Upper lobe of left lung (tissue), 6 donors: ENCODE measurements around the gene MRPL51. TPM values are rescaled to one million over a fixed set of nuclear protein-coding genes. Genes with fewer than 3 reads are reported as not detected.

Experiments
- ATAC-seq, 2 donors: fragments of 200-7000 bp; cut with Tn5 transposase; one replicate each; pipeline ENCODE4 v1.9.1; 2022; ENCODE audit warnings: mild to moderate bottlenecking in 2 of 2, moderate library complexity in 2 of 2; ENCODE audit not compliant: low FRiP score in 2 of 2
- DNase-seq, 2 donors: peaks; one replicate each; pipeline ENCODE4 v3.0.0-alpha.2; 2019 to 2020
- H3K27ac ChIP-seq, 4 donors: fragments of 200-600 bp; sonication (generic); one replicate each; pipeline ENCODE4 v1.5.1; 2016 to 2019
- H3K27me3 ChIP-seq, 4 donors: fragments of 200-600 bp; sonication (generic); one replicate each; pipeline ENCODE4 v1.5.1; 2017 to 2019
- H3K36me3 ChIP-seq, 4 donors: fragments of 200-600 bp; sonication (generic); one replicate each; pipeline ENCODE4 v1.5.1; 2016 to 2019
- H3K4me1 ChIP-seq, 4 donors: fragments of 200-600 bp; sonication (generic); one replicate each; pipeline ENCODE4 v1.5.1; 2018 to 2019
- H3K4me3 ChIP-seq, 4 donors: fragments of 200-600 bp; sonication (generic); one replicate each; pipeline ENCODE4 v1.5.1; 2017 to 2019; ENCODE audit warnings: mild to moderate bottlenecking in 2 of 4, moderate library complexity in 1 of 4
- H3K9me3 ChIP-seq, 4 donors: fragments of 200-600 bp; sonication (generic); one replicate each; pipeline ENCODE4 v1.5.1; 2018 to 2019
- CTCF ChIP-seq, 6 experiments: fragments of 450-650 bp in 4 of 6; fragments of 200-600 bp in 2 of 6; sonication (generic) in 2 of 6; IDR thresholded peaks; one replicate each; pipeline ENCODE4 v1.5.1; 2016 to 2019; ENCODE audit warnings: antibody characterized with exemption in 6 of 6
- EP300 ChIP-seq, 4 donors: sonication (generic); formaldehyde crosslinking; IDR thresholded peaks; one replicate each; pipeline ENCODE4 v1.5.1; 2017; ENCODE audit warnings: antibody characterized with exemption in 4 of 4, control low read depth in 2 of 4
- POLR2A ChIP-seq, 4 donors: fragments of 450-650 bp; IDR thresholded peaks; one replicate each; pipeline ENCODE4 v1.5.1; 2016 to 2017; ENCODE audit warnings: antibody characterized with exemption in 4 of 4, mild to moderate bottlenecking in 2 of 4
- POLR2AphosphoS5 ChIP-seq, 2 donors: sonication (generic); formaldehyde crosslinking; IDR thresholded peaks; one replicate each; pipeline ENCODE4 v1.5.1; 2017; ENCODE audit warnings: antibody characterized with exemption in 2 of 2
- WGBS, 2 donors: methylation state at CpG; one replicate each; pipeline ENCODE4 v1.1.5; 2017 to 2018; 5-methylcytosine and 5-hydroxymethylcytosine counted together
- total RNA-seq, 6 donors: library from RNA; depleted of rRNA in 4 of 6; stranded (reverse); fragments of >200 nt in 4 of 6; gene quantifications; one replicate each; pipeline versions ENCODE4 v1.1.0 to v1.2.1, GENCODE V29; 2016 to 2021
- donor health status: DM: no; HTN: no; CAD: no; lungs with moderate emphysema.
- donor health status: DM: no; HTN: yes; CAD: no; lungs with severe emphysema.

Gene MRPL51
- total RNA-seq, 6 donors from 2014 or later, result 40.1 to 125 (median 67.2) TPM

GRCh38 chr12:6451348-6452244 is 41.5 kb downstream of the MRPL51 start, which contains the start of gene TAPBPL:
TSS of gene TAPBPL (plus strand) at chr12:6452042. CDS start at chr12:6452249, 207 bp downstream.
- Histone ChIP-seq H3K4me1 (peaks cover 20 to 29% (median 27%) of the 10 kb centered on the region in 4 donors), H3K9me3 (no peaks in the 10 kb centered on the region), H3K27ac (peak within 1 kb of the TSS; percentile 90 to 99 (median 96)), H3K4me3 (peak within 1 kb of the TSS; percentile 54 to 83 (median 71)), H3K27me3 (no peaks in the 10 kb centered on the region), H3K36me3 (peaks cover 0 to 35% (median 5%) of the 10 kb centered on the region in 4 donors)
- 0% methylated on average over 17 to 27 of the region's 27 CpGs for WGBS, 2 donors
- DNase-seq (peak; percentile 91 to 92), ATAC-seq (peak; percentile 91 to 92)
- TF ChIP-seq CTCF (IDR thresholded peaks at IDR 0.05) (no peak), POLR2AphosphoS5 (IDR thresholded peaks at IDR 0.05) (peak in 1 of 2 donors; percentile 82), POLR2A (IDR thresholded peaks at IDR 0.05) (peak in 2 of 4 donors; percentile 68 to 76), EP300 (IDR thresholded peaks at IDR 0.05) (no peak)

DNA sequence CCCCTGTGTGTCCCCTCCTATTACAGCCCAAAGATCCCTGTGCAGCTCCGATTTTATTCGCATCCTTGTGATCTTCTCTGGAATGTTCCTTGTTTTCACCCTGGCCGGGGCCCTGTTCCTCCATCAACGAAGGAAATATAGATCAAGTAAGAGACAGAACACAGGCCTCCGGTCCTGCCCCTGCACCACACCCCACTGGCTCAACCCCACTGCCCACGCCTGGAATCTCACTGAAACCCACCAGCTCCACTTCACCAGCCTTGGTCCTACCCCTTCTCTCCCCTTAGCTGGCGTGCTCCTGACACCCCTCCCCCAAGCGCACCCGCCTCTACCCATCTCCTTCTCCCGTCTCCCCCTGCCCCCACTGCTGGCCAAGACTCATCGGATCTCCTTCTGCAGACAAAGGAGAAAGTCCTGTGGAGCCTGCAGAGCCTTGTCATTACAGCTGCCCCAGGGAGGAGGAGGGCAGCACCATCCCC is 42.2 kb downstream of the MRPL51 start:
- ATAC-seq (no peak), DNase-seq (no peak)
- peaks cover 0 to 34% (median 4%) of the 10 kb centered on the region in 4 donors for H3K36me3 ChIP-seq
- H3K27ac ChIP-seq, result peak overlapping the region; percentile 90 to 99 (median 96)
- 3 to 7% methylated on average over 11 of the region's 11 CpGs for WGBS, 2 donors
- H3K4me3 ChIP-seq, result peak overlapping the region; percentile 54 to 83 (median 71)
- no peak for TF ChIP-seq POLR2AphosphoS5 (IDR thresholded peaks at IDR 0.05)
- no peak for TF ChIP-seq EP300 (IDR thresholded peaks at IDR 0.05)
- TF ChIP-seq POLR2A (IDR thresholded peaks at IDR 0.05), result no peak
- TF ChIP-seq CTCF (IDR thresholded peaks at IDR 0.05), result no peak
- no peaks in the 10 kb centered on the region for H3K27me3 ChIP-seq
- no peaks in the 10 kb centered on the region for H3K9me3 ChIP-seq
- H3K4me1 ChIP-seq, result peaks cover 20 to 29% (median 27%) of the 10 kb centered on the region in 4 donors

- Histone ChIP-seq H3K9me3 (no peaks in the 10 kb centered on the region), H3K27me3 (no peaks in the 10 kb centered on the region), H3K4me1 (peaks cover 20 to 29% (median 27%) of the 10 kb centered on the region in 4 donors), H3K4me3 (peak overlapping the region in 3 of 4 donors; percentile 71 to 83 (median 71)), H3K27ac (peak overlapping the region; percentile 90 to 99 (median 96)), H3K36me3 (peaks cover 0 to 36% (median 4%) of the 10 kb centered on the region in 4 donors)
- TF ChIP-seq CTCF (IDR thresholded peaks at IDR 0.05), result no peak
- no peak for TF ChIP-seq EP300 (IDR thresholded peaks at IDR 0.05)
- TF ChIP-seq POLR2A (IDR thresholded peaks at IDR 0.05), result no peak
- TF ChIP-seq POLR2AphosphoS5 (IDR thresholded peaks at IDR 0.05), result no peak
- DNase-seq (no peak), ATAC-seq (no peak)
- 78 to 80% methylated on average over 16 of the region's 16 CpGs for WGBS, 2 donors
Observed at GRCh38 chr12:6450091-6450868, 42.8 kb downstream of the MRPL51 start.

GRCh38 chr12:6444704-6445688 is 48.1 kb downstream of the MRPL51 start, which contains the start of gene CD27:
TSS of gene CD27 (plus strand) at chr12:6444955. CDS start at chr12:6445096, 141 bp downstream.
- peaks cover 0 to 16% (median 0%) of the 10 kb centered on the region in 4 donors for H3K36me3 ChIP-seq
- ATAC-seq, result no peak
- WGBS, 2 donors, result 82 to 86% methylated on average over 15 to 16 of the region's 16 CpGs
- TF ChIP-seq CTCF (IDR thresholded peaks at IDR 0.05) (no peak), POLR2A (IDR thresholded peaks at IDR 0.05) (no peak), POLR2AphosphoS5 (IDR thresholded peaks at IDR 0.05) (no peak), EP300 (IDR thresholded peaks at IDR 0.05) (no peak)
- peaks cover 0 to 2% (median under 1%) of the 10 kb centered on the region in 4 donors for H3K4me1 ChIP-seq
- no peaks in the 10 kb centered on the region for H3K27me3 ChIP-seq
- peak within 1 kb of the TSS in 1 of 4 donors; percentile 54 for H3K27ac ChIP-seq
- DNase-seq, result no peak
- H3K4me3 ChIP-seq, result peak within 1 kb of the TSS in 3 of 4 donors; percentile 1 to 29 (median 20)
- no peaks in the 10 kb centered on the region for H3K9me3 ChIP-seq
